K562 (cell line): ENCODE results near the gene CDR2L. TPM values are rescaled to one million over a fixed set of nuclear protein-coding genes. Genes with fewer than 3 reads are reported as not detected.
A peak's percentile ranks its signal among the peaks of the same experiment; 100 is the strongest.

ENCODE experiments used
- BCL6 ChIP-seq: fragments of 250-450 bp; sonication (Bioruptor Pico); IDR thresholded peaks from 2 replicates; pipeline ENCODE4 v1.4.0; 2020
- E2F3 ChIP-seq: fragments of 250-450 bp; sonication (Bioruptor Pico); IDR thresholded peaks from 2 replicates; pipeline ENCODE4 v1.4.0; 2020; ENCODE audit warnings: mild to moderate bottlenecking
- ELF2 ChIP-seq: fragments of 250-450 bp; sonication (Bioruptor Pico); IDR thresholded peaks from 2 replicates; pipeline ENCODE4 v1.5.0; 2021; ENCODE audit warnings: mild to moderate bottlenecking
- KLF16 ChIP-seq: IDR thresholded peaks from 2 replicates; pipeline ENCODE4 v1.6.1; 2016; ENCODE audit warnings: antibody characterized with exemption
- KLF6 ChIP-seq: fragments of 250-450 bp; sonication (Bioruptor Pico); IDR thresholded peaks from 2 replicates; pipeline ENCODE4 v1.4.0; 2020; ENCODE audit warnings: mild to moderate bottlenecking, moderate library complexity, borderline replicate concordance
- MTA1 ChIP-seq: fragments of 450-650 bp; IDR thresholded peaks from 2 replicates; pipeline ENCODE4 v1.6.1; 2017; ENCODE audit warnings: borderline replicate concordance
- OTX1 ChIP-seq: fragments of 450-650 bp; formaldehyde crosslinking; IDR thresholded peaks from 2 replicates; pipeline ENCODE4 v1.4.0; 2022; ENCODE audit warnings: mild to moderate bottlenecking
- SMC3 ChIP-seq: conservative IDR thresholded peaks from 2 replicates; pipeline ENCODE4 v1.6.1; 2011; ENCODE audit warnings: low read depth, low read length, improper control_type of control experiment; ENCODE audit not compliant: insufficient read depth
- TARDBP ChIP-seq: fragments of 450-650 bp; IDR thresholded peaks from 2 replicates; pipeline ENCODE4 v1.6.1; 2016
- TEAD4 ChIP-seq, 2 experiments: sonication (generic) in 1 of 2; formaldehyde crosslinking in 1 of 2; IDR thresholded peaks; 2 replicates each; pipeline versions ENCODE4 v1.6.1 to v1.8.0; 2012 to 2022; ENCODE audit warnings: borderline replicate concordance in 1 of 2, inconsistent platforms in 1 of 2, low read length in 1 of 2, mild to moderate bottlenecking in 1 of 2, missing genetic modification reagents in 1 of 2
- TGIF2 ChIP-seq: sonication (generic); formaldehyde crosslinking; IDR thresholded peaks from 2 replicates; pipeline ENCODE4 v1.8.1; 2022; ENCODE audit warnings: mild to moderate bottlenecking, missing genetic modification reagents, moderate library complexity
- ZNF165 ChIP-seq: fragments of 250-450 bp; sonication (Bioruptor Pico); IDR thresholded peaks from 2 replicates; pipeline ENCODE4 v1.4.0; 2020; ENCODE audit warnings: borderline replicate concordance
- ZNF316 ChIP-seq: fragments of 450-650 bp; IDR thresholded peaks from 2 replicates; pipeline ENCODE4 v1.6.1; 2016
- ZNF57 ChIP-seq: fragments of 450-650 bp; formaldehyde crosslinking; IDR thresholded peaks from 2 replicates; pipeline ENCODE4 v1.4.0; 2020; ENCODE audit warnings: mild to moderate bottlenecking, moderate library complexity
- ZNF780A ChIP-seq: fragments of 250-450 bp; sonication (Bioruptor Pico); IDR thresholded peaks from 2 replicates; pipeline ENCODE4 v1.5.0; 2021; ENCODE audit warnings: mild to moderate bottlenecking
- polyA plus RNA-seq, 8 experiments: library from polyadenylated mRNA; depleted of rRNA in 4 of 8; stranded (reverse) in 5 of 8; unstranded in 3 of 8; fragments of >200 nt; fragmentation: Nextera tagmentation in 2 of 8; fragmentation: Illumina TruSeq in 1 of 8; extraction: Ambion mirVana in 2 of 8; extraction: Trizol in 1 of 8; gene quantifications; 2 replicates each; pipeline versions ENCODE4 v1.2.1 to v1.2.3, GENCODE V29; 2011 to 2014; ENCODE audit warnings: inconsistent platforms in 1 of 8, missing spikeins in 1 of 8
- total RNA-seq, 7 experiments: library from RNA; depleted of rRNA in 6 of 7; stranded (reverse); fragments of >200 nt in 6 of 7; fragmentation: Illumina TruSeq in 2 of 7; extraction: Trizol in 2 of 7; gene quantifications; 2 replicates each; pipeline versions ENCODE4 v1.2.1 to v1.2.3, GENCODE V29; 2011 to 2021; ENCODE audit warnings: low replicate concordance in 1 of 7
- TF ChIP-seq, protein P1 (sequence below), 2 experiments: fragments of 450-650 bp; conservative IDR thresholded peaks; 2 replicates each; pipeline ENCODE4 v1.6.1; 2017; ENCODE audit warnings: mild to moderate bottlenecking in 2 of 2, moderate library complexity in 2 of 2
- TF ChIP-seq, protein P2 (sequence below): fragments of 450-650 bp; formaldehyde crosslinking; IDR thresholded peaks from 2 replicates; pipeline ENCODE4 v1.4.0; 2022; ENCODE audit warnings: missing genetic modification characterization
- TF ChIP-seq, protein P3 (sequence below): sonication (generic); formaldehyde crosslinking; IDR thresholded peaks from 2 replicates; pipeline ENCODE4 v1.8.1; 2023; ENCODE audit warnings: mild to moderate bottlenecking, missing genetic modification reagents, moderate library complexity
- TF ChIP-seq, protein P4 (sequence below): fragments of 150-350 bp; IDR thresholded peaks from 2 replicates; pipeline ENCODE4 v1.6.1; 2014; ENCODE audit warnings: low read depth, mild to moderate bottlenecking, low read length, borderline replicate concordance
- TF ChIP-seq, protein P5 (sequence below): sonication (generic); formaldehyde crosslinking; IDR thresholded peaks from 2 replicates; pipeline ENCODE4 v1.8.1; 2022; ENCODE audit warnings: missing genetic modification reagents

Gene CDR2L
- total and polyA plus RNA-seq, 9 of the 15 experiments (the other 6 are each of a cell fraction or from before 2014, with no cell fraction given): 2.7 to 16.0 (median 7.3) TPM

DNA sequence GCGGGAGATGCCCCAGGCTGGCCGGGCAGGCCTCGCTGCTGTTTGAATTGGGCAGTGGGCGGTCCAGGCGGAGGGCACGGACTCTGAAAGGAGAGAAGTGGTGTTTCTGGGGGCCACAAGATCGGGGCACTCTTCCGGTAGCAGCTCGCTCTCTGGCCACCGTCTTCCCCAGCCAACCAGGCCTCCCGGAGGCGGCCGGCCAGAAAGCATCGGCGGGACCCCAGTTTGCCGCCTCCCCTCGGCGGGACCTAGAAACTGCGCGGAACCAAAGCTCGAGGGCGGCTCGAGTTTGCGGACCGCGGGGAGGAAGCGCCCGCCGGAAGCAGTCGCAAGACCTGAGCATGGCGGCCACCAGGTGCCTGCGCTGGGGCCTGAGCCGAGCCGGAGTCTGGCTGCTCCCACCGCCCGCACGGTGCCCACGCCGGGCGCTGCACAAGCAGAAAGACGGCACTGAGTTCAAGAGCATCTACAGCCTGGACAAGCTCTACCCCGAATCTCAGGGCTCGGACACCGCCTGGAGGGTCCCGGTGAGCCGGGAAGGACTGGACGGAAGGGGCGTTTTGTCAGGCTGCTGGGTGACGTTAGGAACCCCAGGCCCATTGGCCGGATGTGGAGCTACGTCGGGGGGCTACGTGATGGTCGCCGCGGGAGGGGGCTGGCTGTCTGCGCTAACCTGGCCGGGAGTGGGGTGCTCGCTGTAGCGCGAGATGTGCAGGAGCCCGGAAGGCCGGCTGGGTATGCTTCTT is 25.1 kb downstream of the CDR2L start, which contains the start of gene MRPL58 (continued):
- TF ChIP-seq OTX1 (0 out of 2 replicates have a peak, but pooled peaks have one; percentile 52), E2F3 (CRISPR knock-in tag) (peak; percentile 77; the same call in 1 of the 2 replicates), SMC3 (peak; percentile 35), BCL6 (no peak), TEAD4 (IDR thresholded peaks at IDR 0.05; ENCODE audit: low read length) (no peak), TEAD4 (CRISPR knock-in tag; IDR thresholded peaks at IDR 0.05; ENCODE audit: borderline replicate concordance) (no peak), ZNF165 (CRISPR knock-in tag) (no peak), ZNF316 (no peak), TGIF2 (CRISPR knock-in tag) (no peak), ZNF780A (CRISPR knock-in tag) (no peak), MTA1 (no peak), ZNF57 (CRISPR knock-in tag) (no peak), KLF6 (CRISPR knock-in tag) (peak; percentile 75; the same call in 1 of the 2 replicates), ELF2 (no peak), TARDBP (no peak), KLF16 (no peak)
- TF ChIP-seq, protein P1, sequence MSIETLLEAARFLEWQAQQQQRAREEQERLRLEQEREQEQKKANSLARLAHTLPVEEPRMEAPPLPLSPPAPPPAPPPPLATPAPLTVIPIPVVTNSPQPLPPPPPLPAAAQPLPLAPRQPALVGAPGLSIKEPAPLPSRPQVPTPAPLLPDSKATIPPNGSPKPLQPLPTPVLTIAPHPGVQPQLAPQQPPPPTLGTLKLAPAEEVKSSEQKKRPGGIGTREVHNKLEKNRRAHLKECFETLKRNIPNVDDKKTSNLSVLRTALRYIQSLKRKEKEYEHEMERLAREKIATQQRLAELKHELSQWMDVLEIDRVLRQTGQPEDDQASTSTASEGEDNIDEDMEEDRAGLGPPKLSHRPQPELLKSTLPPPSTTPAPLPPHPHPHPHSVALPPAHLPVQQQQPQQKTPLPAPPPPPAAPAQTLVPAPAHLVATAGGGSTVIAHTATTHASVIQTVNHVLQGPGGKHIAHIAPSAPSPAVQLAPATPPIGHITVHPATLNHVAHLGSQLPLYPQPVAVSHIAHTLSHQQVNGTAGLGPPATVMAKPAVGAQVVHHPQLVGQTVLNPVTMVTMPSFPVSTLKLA (conservative IDR thresholded peaks at IDR 0.05): peak; percentile 55 to 81
- TF ChIP-seq, protein P2, sequence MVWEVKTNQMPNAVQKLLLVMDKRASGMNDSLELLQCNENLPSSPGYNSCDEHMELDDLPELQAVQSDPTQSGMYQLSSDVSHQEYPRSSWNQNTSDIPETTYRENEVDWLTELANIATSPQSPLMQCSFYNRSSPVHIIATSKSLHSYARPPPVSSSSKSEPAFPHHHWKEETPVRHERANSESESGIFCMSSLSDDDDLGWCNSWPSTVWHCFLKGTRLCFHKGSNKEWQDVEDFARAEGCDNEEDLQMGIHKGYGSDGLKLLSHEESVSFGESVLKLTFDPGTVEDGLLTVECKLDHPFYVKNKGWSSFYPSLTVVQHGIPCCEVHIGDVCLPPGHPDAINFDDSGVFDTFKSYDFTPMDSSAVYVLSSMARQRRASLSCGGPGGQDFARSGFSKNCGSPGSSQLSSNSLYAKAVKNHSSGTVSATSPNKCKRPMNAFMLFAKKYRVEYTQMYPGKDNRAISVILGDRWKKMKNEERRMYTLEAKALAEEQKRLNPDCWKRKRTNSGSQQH: no peak; the same call in 1 of the 2 replicates
- TF ChIP-seq, protein P3, sequence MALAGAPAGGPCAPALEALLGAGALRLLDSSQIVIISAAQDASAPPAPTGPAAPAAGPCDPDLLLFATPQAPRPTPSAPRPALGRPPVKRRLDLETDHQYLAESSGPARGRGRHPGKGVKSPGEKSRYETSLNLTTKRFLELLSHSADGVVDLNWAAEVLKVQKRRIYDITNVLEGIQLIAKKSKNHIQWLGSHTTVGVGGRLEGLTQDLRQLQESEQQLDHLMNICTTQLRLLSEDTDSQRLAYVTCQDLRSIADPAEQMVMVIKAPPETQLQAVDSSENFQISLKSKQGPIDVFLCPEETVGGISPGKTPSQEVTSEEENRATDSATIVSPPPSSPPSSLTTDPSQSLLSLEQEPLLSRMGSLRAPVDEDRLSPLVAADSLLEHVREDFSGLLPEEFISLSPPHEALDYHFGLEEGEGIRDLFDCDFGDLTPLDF (CRISPR knock-in tag): peak; percentile 81
- TF ChIP-seq, protein P4, sequence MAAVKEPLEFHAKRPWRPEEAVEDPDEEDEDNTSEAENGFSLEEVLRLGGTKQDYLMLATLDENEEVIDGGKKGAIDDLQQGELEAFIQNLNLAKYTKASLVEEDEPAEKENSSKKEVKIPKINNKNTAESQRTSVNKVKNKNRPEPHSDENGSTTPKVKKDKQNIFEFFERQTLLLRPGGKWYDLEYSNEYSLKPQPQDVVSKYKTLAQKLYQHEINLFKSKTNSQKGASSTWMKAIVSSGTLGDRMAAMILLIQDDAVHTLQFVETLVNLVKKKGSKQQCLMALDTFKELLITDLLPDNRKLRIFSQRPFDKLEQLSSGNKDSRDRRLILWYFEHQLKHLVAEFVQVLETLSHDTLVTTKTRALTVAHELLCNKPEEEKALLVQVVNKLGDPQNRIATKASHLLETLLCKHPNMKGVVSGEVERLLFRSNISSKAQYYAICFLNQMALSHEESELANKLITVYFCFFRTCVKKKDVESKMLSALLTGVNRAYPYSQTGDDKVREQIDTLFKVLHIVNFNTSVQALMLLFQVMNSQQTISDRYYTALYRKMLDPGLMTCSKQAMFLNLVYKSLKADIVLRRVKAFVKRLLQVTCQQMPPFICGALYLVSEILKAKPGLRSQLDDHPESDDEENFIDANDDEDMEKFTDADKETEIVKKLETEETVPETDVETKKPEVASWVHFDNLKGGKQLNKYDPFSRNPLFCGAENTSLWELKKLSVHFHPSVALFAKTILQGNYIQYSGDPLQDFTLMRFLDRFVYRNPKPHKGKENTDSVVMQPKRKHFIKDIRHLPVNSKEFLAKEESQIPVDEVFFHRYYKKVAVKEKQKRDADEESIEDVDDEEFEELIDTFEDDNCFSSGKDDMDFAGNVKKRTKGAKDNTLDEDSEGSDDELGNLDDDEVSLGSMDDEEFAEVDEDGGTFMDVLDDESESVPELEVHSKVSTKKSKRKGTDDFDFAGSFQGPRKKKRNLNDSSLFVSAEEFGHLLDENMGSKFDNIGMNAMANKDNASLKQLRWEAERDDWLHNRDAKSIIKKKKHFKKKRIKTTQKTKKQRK: 0 out of 2 replicates have a peak, but pooled peaks have one; percentile 7
- TF ChIP-seq, protein P5, sequence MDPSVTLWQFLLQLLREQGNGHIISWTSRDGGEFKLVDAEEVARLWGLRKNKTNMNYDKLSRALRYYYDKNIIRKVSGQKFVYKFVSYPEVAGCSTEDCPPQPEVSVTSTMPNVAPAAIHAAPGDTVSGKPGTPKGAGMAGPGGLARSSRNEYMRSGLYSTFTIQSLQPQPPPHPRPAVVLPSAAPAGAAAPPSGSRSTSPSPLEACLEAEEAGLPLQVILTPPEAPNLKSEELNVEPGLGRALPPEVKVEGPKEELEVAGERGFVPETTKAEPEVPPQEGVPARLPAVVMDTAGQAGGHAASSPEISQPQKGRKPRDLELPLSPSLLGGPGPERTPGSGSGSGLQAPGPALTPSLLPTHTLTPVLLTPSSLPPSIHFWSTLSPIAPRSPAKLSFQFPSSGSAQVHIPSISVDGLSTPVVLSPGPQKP (CRISPR knock-in tag): no peak
